ENCODE measurements around the gene LHFPL6.

LHFPL6 gene

GRCh38 chr13:39410096-39410901 is 192.7 kb downstream of the LHFPL6 start:
- no peak overlapping the region for H3K27ac ChIP-seq (replicated peaks; ENCODE audit: low read length)
- no peak overlapping the region for H3K4ac ChIP-seq (ENCODE audit: low read length)
- no peaks in the 10 kb centered on the region for H3K36me3 ChIP-seq (replicated peaks in 1 of 2; ENCODE audit: control insufficient read depth in 2 of 2, insufficient read depth in 2 of 2, low read length in 2 of 2)
- H2AFZ ChIP-seq (ENCODE audit: low read length) = no peak overlapping the region
- no peak overlapping the region for H4K8ac ChIP-seq (ENCODE audit: low read depth, low read length)
- no peak overlapping the region for H2AK5ac ChIP-seq (ENCODE audit: low read depth, low read length)
- H3K27me3 ChIP-seq (ENCODE audit: control insufficient read depth in 3 of 3, insufficient read depth in 3 of 3, low read depth in 1 of 3, low read length in 3 of 3) = no peaks in the 10 kb centered on the region
- no peak for DNase-seq (ENCODE audit: low spot score)
- WGBS, 2 donors (ENCODE audit: extremely low coverage in 2 of 2, insufficient read length in 2 of 2, insufficient replicate concordance in 1 of 2) = no CpG with 5 or more reads among the region's 2 CpGs
- H4K91ac ChIP-seq (ENCODE audit: low read depth, low read length, poor library complexity) = no peak overlapping the region
- H3K18ac ChIP-seq (ENCODE audit: low read length) = no peak overlapping the region
- no peak overlapping the region for H2BK5ac ChIP-seq (ENCODE audit: low read length)
- H3K9me3 ChIP-seq (replicated peaks in 1 of 2; ENCODE audit: control insufficient read depth in 2 of 2, insufficient read depth in 1 of 2, low read depth in 1 of 2, low read length in 2 of 2) = no peaks in the 10 kb centered on the region
- no peak overlapping the region for H2BK15ac ChIP-seq (ENCODE audit: low read length)
- no peak overlapping the region for H3K4me3 ChIP-seq (ENCODE audit: low read length in 2 of 2)
- H2BK120ac ChIP-seq (ENCODE audit: low read depth, low read length) = no peak overlapping the region
- no peak overlapping the region for H3K4me2 ChIP-seq (ENCODE audit: insufficient read depth, low read length, poor library complexity, severe bottlenecking)
- H3K9ac ChIP-seq (ENCODE audit: low read depth, low read length, poor library complexity) = no peak overlapping the region
- no peak overlapping the region for H3K14ac ChIP-seq (ENCODE audit: low read length)
- H3K23ac ChIP-seq (ENCODE audit: low read depth, low read length, poor library complexity) = no peak overlapping the region
- H2BK12ac ChIP-seq (ENCODE audit: low read length) = no peak overlapping the region
- no peaks in the 10 kb centered on the region for H3K79me1 ChIP-seq (ENCODE audit: low read depth, low read length)
- peaks cover 7 to 60% of the 10 kb centered on the region in 2 donors for H3K4me1 ChIP-seq (ENCODE audit: control insufficient read depth in 2 of 2, insufficient read depth in 1 of 2, low read depth in 1 of 2, low read length in 2 of 2)

GRCh38 chr13:39408512-39408911 is 194.5 kb downstream of the LHFPL6 start:
- H3K4ac ChIP-seq (ENCODE audit: low read length) = no peak overlapping the region
- no peaks in the 10 kb centered on the region for H3K36me3 ChIP-seq (replicated peaks in 1 of 2; ENCODE audit: control insufficient read depth in 2 of 2, insufficient read depth in 2 of 2, low read length in 2 of 2)
- H2BK5ac ChIP-seq (ENCODE audit: low read length) = no peak overlapping the region
- no peak overlapping the region for H2BK12ac ChIP-seq (ENCODE audit: low read length)
- H3K23ac ChIP-seq (ENCODE audit: low read depth, low read length, poor library complexity) = no peak overlapping the region
- H2AK5ac ChIP-seq (ENCODE audit: low read depth, low read length) = no peak overlapping the region
- no peak overlapping the region for H3K27ac ChIP-seq (replicated peaks; ENCODE audit: low read length)
- DNase-seq (ENCODE audit: low spot score) = no peak
- no peak overlapping the region for H4K8ac ChIP-seq (ENCODE audit: low read depth, low read length)
- peaks cover 5 to 56% of the 10 kb centered on the region in 2 donors for H3K4me1 ChIP-seq (ENCODE audit: control insufficient read depth in 2 of 2, insufficient read depth in 1 of 2, low read depth in 1 of 2, low read length in 2 of 2)
- H4K91ac ChIP-seq (ENCODE audit: low read depth, low read length, poor library complexity) = no peak overlapping the region
- H3K18ac ChIP-seq (ENCODE audit: low read length) = no peak overlapping the region
- no peak overlapping the region for H3K4me3 ChIP-seq (ENCODE audit: low read length in 2 of 2)
- H2BK15ac ChIP-seq (ENCODE audit: low read length) = no peak overlapping the region
- H3K79me1 ChIP-seq (ENCODE audit: low read depth, low read length) = no peaks in the 10 kb centered on the region
- no peak overlapping the region for H3K9ac ChIP-seq (ENCODE audit: low read depth, low read length, poor library complexity)
- H3K27me3 ChIP-seq (ENCODE audit: control insufficient read depth in 3 of 3, insufficient read depth in 3 of 3, low read depth in 1 of 3, low read length in 3 of 3) = no peaks in the 10 kb centered on the region
- no peak overlapping the region for H2BK120ac ChIP-seq (ENCODE audit: low read depth, low read length)
- no peak overlapping the region for H3K4me2 ChIP-seq (ENCODE audit: insufficient read depth, low read length, poor library complexity, severe bottlenecking)
- no peak overlapping the region for H2AFZ ChIP-seq (ENCODE audit: low read length)
- WGBS, 2 donors (ENCODE audit: extremely low coverage in 2 of 2, insufficient read length in 2 of 2, insufficient replicate concordance in 1 of 2) = no CpG with 5 or more reads among the region's 3 CpGs
- H3K14ac ChIP-seq (ENCODE audit: low read length) = no peak overlapping the region
- H3K9me3 ChIP-seq (replicated peaks in 1 of 2; ENCODE audit: control insufficient read depth in 2 of 2, insufficient read depth in 1 of 2, low read depth in 1 of 2, low read length in 2 of 2) = no peaks in the 10 kb centered on the region

- no peak overlapping the region for H2BK12ac ChIP-seq (ENCODE audit: low read length)
- H3K14ac ChIP-seq (ENCODE audit: low read length) = no peak overlapping the region
- no peak overlapping the region for H2BK120ac ChIP-seq (ENCODE audit: low read depth, low read length)
- H3K27ac ChIP-seq (replicated peaks; ENCODE audit: low read length) = no peak overlapping the region
- no peak overlapping the region for H3K9ac ChIP-seq (ENCODE audit: low read depth, low read length, poor library complexity)
- H3K9me3 ChIP-seq (replicated peaks in 1 of 2; ENCODE audit: control insufficient read depth in 2 of 2, insufficient read depth in 1 of 2, low read depth in 1 of 2, low read length in 2 of 2) = no peaks in the 10 kb centered on the region
- peaks cover 5 to 61% of the 10 kb centered on the region in 2 donors for H3K4me1 ChIP-seq (ENCODE audit: control insufficient read depth in 2 of 2, insufficient read depth in 1 of 2, low read depth in 1 of 2, low read length in 2 of 2)
- no peak overlapping the region for H2AFZ ChIP-seq (ENCODE audit: low read length)
- no peak overlapping the region for H4K91ac ChIP-seq (ENCODE audit: low read depth, low read length, poor library complexity)
- H3K18ac ChIP-seq (ENCODE audit: low read length) = no peak overlapping the region
- H2BK15ac ChIP-seq (ENCODE audit: low read length) = no peak overlapping the region
- H3K4me2 ChIP-seq (ENCODE audit: insufficient read depth, low read length, poor library complexity, severe bottlenecking) = no peak overlapping the region
- H3K36me3 ChIP-seq (replicated peaks in 1 of 2; ENCODE audit: control insufficient read depth in 2 of 2, insufficient read depth in 2 of 2, low read length in 2 of 2) = no peaks in the 10 kb centered on the region
- H3K4me3 ChIP-seq (ENCODE audit: low read length in 2 of 2) = no peak overlapping the region
- no peak overlapping the region for H3K4ac ChIP-seq (ENCODE audit: low read length)
- no peaks in the 10 kb centered on the region for H3K27me3 ChIP-seq (ENCODE audit: control insufficient read depth in 3 of 3, insufficient read depth in 3 of 3, low read depth in 1 of 3, low read length in 3 of 3)
- no peak overlapping the region for H2BK5ac ChIP-seq (ENCODE audit: low read length)
- H4K8ac ChIP-seq (ENCODE audit: low read depth, low read length) = no peak overlapping the region
- H2AK5ac ChIP-seq (ENCODE audit: low read depth, low read length) = no peak overlapping the region
- no peaks in the 10 kb centered on the region for H3K79me1 ChIP-seq (ENCODE audit: low read depth, low read length)
- DNase-seq (ENCODE audit: low spot score) = no peak
- WGBS, 2 donors (ENCODE audit: extremely low coverage in 2 of 2, insufficient read length in 2 of 2, insufficient replicate concordance in 1 of 2) = no CpG with 5 or more reads among the region's 5 CpGs
- H3K23ac ChIP-seq (ENCODE audit: low read depth, low read length, poor library complexity) = no peak overlapping the region
Observed at GRCh38 chr13:39407786-39408185, 195.2 kb downstream of the LHFPL6 start.

- Histone ChIP-seq H3K18ac (ENCODE audit: low read length) (no peak overlapping the region), H3K4ac (ENCODE audit: low read length) (no peak overlapping the region), H3K79me1 (ENCODE audit: low read depth, low read length) (no peaks in the 10 kb centered on the region), H3K9me3 (replicated peaks in 1 of 2; ENCODE audit: control insufficient read depth in 2 of 2, insufficient read depth in 1 of 2, low read depth in 1 of 2, low read length in 2 of 2) (no peaks in the 10 kb centered on the region), H4K91ac (ENCODE audit: low read depth, low read length, poor library complexity) (no peak overlapping the region), H2AK5ac (ENCODE audit: low read depth, low read length) (no peak overlapping the region), H3K9ac (ENCODE audit: low read depth, low read length, poor library complexity) (no peak overlapping the region), H3K27ac (replicated peaks; ENCODE audit: low read length) (no peak overlapping the region), H3K36me3 (replicated peaks in 1 of 2; ENCODE audit: control insufficient read depth in 2 of 2, insufficient read depth in 2 of 2, low read length in 2 of 2) (no peaks in the 10 kb centered on the region), H3K27me3 (ENCODE audit: control insufficient read depth in 3 of 3, insufficient read depth in 3 of 3, low read depth in 1 of 3, low read length in 3 of 3) (no peaks in the 10 kb centered on the region), H3K23ac (ENCODE audit: low read depth, low read length, poor library complexity) (no peak overlapping the region), H2BK12ac (ENCODE audit: low read length) (no peak overlapping the region), H2BK120ac (ENCODE audit: low read depth, low read length) (no peak overlapping the region), H3K4me2 (ENCODE audit: insufficient read depth, low read length, poor library complexity, severe bottlenecking) (no peak overlapping the region), H2AFZ (ENCODE audit: low read length) (no peak overlapping the region), H2BK5ac (ENCODE audit: low read length) (no peak overlapping the region), H3K14ac (ENCODE audit: low read length) (no peak overlapping the region), H3K4me3 (ENCODE audit: low read length in 2 of 2) (no peak overlapping the region), H3K4me1 (ENCODE audit: control insufficient read depth in 2 of 2, insufficient read depth in 1 of 2, low read depth in 1 of 2, low read length in 2 of 2) (peaks cover 7 to 58% of the 10 kb centered on the region in 2 donors), H2BK15ac (ENCODE audit: low read length) (no peak overlapping the region), H4K8ac (ENCODE audit: low read depth, low read length) (no peak overlapping the region)
- DNase-seq (ENCODE audit: low spot score) = no peak
Observed at GRCh38 chr13:39407138-39407537, 195.9 kb downstream of the LHFPL6 start.

Data from neuronal stem cell (in vitro differentiated cells).